Measurements from ENCODE around the gene ADAM23.

Gene ADAM23

GRCh38 chr2:206502729-206503128, 59.4 kb downstream of the ADAM23 start:
- no peak for DNase-seq (ENCODE audit: low read depth in 2 of 2, low spot score in 1 of 2)

GRCh38 chr2:206511283-206511682, 68.0 kb downstream of the ADAM23 start:
- no peak for DNase-seq (ENCODE audit: low read depth in 2 of 2, low spot score in 1 of 2)

GRCh38 chr2:206512999-206513398, 69.7 kb downstream of the ADAM23 start:
- no peak for DNase-seq (ENCODE audit: low read depth in 2 of 2, low spot score in 1 of 2)

- DNase-seq (ENCODE audit: low read depth in 2 of 2, low spot score in 1 of 2): no peak
Observed at GRCh38 chr2:206515580-206515979, 72.2 kb downstream of the ADAM23 start.

GRCh38 chr2:206518997-206519396, 75.7 kb downstream of the ADAM23 start:
- no peak for DNase-seq (ENCODE audit: low read depth in 2 of 2, low spot score in 1 of 2)

- no peak for DNase-seq (ENCODE audit: low read depth in 2 of 2, low spot score in 1 of 2)
Observed at GRCh38 chr2:206520450-206520849, 77.1 kb downstream of the ADAM23 start.

GRCh38 chr2:206521115-206521514, 77.8 kb downstream of the ADAM23 start:
- DNase-seq (ENCODE audit: low read depth in 2 of 2, low spot score in 1 of 2): no peak

GRCh38 chr2:206521612-206522011, 78.3 kb downstream of the ADAM23 start:
- no peak for DNase-seq (ENCODE audit: low read depth in 2 of 2, low spot score in 1 of 2)

- no peak for DNase-seq (ENCODE audit: low read depth in 2 of 2, low spot score in 1 of 2)
Observed at GRCh38 chr2:206526416-206526815, 83.1 kb downstream of the ADAM23 start.

GRCh38 chr2:206527153-206527552, 83.8 kb downstream of the ADAM23 start:
- no peak for DNase-seq (ENCODE audit: low read depth in 2 of 2, low spot score in 1 of 2)

- no peak for DNase-seq (ENCODE audit: low read depth in 2 of 2, low spot score in 1 of 2)
Observed at GRCh38 chr2:206530727-206531126, 87.4 kb downstream of the ADAM23 start.

- DNase-seq (ENCODE audit: low read depth in 2 of 2, low spot score in 1 of 2): no peak
Observed at GRCh38 chr2:206531996-206532543, 88.7 kb downstream of the ADAM23 start.

GRCh38 chr2:206533977-206534376, 90.6 kb downstream of the ADAM23 start:
- DNase-seq (ENCODE audit: low read depth in 2 of 2, low spot score in 1 of 2): no peak

- DNase-seq (ENCODE audit: low read depth in 2 of 2, low spot score in 1 of 2): no peak
Observed at GRCh38 chr2:206535260-206535986, 92.1 kb downstream of the ADAM23 start.

GRCh38 chr2:206540757-206541156, 97.4 kb downstream of the ADAM23 start:
- DNase-seq (ENCODE audit: low read depth in 2 of 2, low spot score in 1 of 2): no peak

- DNase-seq (ENCODE audit: low read depth in 2 of 2, low spot score in 1 of 2): no peak
Observed at GRCh38 chr2:206543073-206543472, 99.7 kb downstream of the ADAM23 start.

- no peak for DNase-seq (ENCODE audit: low read depth in 2 of 2, low spot score in 1 of 2)
Observed at GRCh38 chr2:206548383-206548782, 105.1 kb downstream of the ADAM23 start.

- DNase-seq (ENCODE audit: low read depth in 2 of 2, low spot score in 1 of 2): no peak
Observed at GRCh38 chr2:206555721-206556120, 112.4 kb downstream of the ADAM23 start.

GRCh38 chr2:206556357-206556949, 113.1 kb downstream of the ADAM23 start:
- DNase-seq (ENCODE audit: low read depth in 2 of 2, low spot score in 1 of 2): no peak

- DNase-seq (ENCODE audit: low read depth in 2 of 2, low spot score in 1 of 2): no peak
Observed at GRCh38 chr2:206557321-206557720, 114.0 kb downstream of the ADAM23 start.

- DNase-seq (ENCODE audit: low read depth in 2 of 2, low spot score in 1 of 2): no peak
Observed at GRCh38 chr2:206558492-206558891, 115.2 kb downstream of the ADAM23 start.

GRCh38 chr2:206561962-206562361, 118.6 kb downstream of the ADAM23 start:
- no peak for DNase-seq (ENCODE audit: low read depth in 2 of 2, low spot score in 1 of 2)

GRCh38 chr2:206562375-206562774, 119.0 kb downstream of the ADAM23 start:
- no peak for DNase-seq (ENCODE audit: low read depth in 2 of 2, low spot score in 1 of 2)
